Umbilical cord (tissue), 2 donors: Measurements from ENCODE around the gene KRTAP20-4. TPM values are rescaled to one million over a fixed set of nuclear protein-coding genes. Genes with fewer than 3 reads are reported as not detected.

Source experiments
- DNase-seq: peaks from one replicate; pipeline ENCODE4 v3.0.0-alpha.2; 2015; ENCODE audit warnings: low spot score
- total RNA-seq: library from RNA; depleted of rRNA; stranded (reverse); fragments of >200 nt; gene quantifications from one replicate; pipeline ENCODE4 v1.2.3, GENCODE V29; 2014; ENCODE audit warnings: low replicate concordance; ENCODE audit not compliant: insufficient read depth

The KRTAP20-4 gene
- total RNA-seq = not detected

DNA sequence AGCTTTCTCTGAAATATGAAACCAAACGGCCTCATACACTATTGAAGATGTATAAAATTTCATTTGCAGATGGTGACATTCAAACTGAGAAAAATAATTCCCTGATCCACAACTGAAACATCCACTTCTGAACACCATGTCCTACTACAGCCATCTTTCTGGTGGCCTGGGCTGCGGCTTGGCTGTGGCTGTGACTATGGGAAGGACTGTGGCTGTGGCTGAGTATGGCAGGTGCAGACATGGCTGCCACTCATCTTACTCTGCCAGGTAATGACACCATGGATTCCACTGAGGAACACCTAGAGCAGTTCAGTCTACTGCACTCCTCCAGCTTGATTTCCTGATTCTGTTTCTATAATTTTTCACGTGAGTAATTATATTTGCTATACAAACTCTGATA, at the start of gene KRTAP20-4:
Gene KRTAP20-4 (plus strand): TSS at position 106 of the 400 bp plus-strand sequence.
- no peak for DNase-seq

DNA sequence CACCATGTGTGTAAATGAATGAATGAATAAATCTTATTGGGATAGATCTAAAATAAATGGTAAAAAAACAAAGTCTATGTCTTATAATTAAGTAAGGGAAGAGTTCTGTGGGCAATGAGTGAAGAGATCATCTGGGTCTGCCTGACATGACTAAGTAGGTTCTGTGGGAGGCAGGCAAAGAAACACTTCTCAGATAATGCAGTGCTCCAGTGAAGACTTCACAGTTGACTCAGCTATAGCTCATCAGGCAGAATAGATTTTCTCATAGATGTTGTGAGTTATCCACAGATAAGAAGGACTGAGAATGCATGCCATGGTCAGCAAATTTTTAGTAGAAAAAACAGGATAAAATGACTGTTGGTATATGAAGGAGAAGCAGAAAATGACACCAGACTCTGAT, 42.7 kb upstream of the KRTAP20-4 start:
- no peak for DNase-seq

DNA sequence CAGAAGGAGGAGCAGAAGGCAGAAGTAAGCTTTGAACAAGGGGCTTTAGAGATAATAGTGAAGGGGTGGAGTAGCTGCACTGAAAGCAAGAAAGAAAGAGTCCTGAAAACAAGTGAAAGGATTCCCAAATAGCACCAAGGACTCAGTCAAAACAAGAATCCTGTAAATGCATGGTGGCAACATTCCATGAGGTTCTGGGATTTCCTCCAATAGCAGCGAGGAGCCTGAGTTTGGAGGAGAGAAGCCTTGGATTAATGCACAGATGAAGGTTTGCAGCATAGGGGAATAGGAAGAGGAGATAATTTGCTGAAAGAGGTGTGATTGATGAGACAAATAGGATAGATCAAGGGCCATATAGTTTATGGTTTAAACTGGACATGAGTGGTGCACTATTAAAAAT, 41.1 kb upstream of the KRTAP20-4 start:
- no peak for DNase-seq

DNA sequence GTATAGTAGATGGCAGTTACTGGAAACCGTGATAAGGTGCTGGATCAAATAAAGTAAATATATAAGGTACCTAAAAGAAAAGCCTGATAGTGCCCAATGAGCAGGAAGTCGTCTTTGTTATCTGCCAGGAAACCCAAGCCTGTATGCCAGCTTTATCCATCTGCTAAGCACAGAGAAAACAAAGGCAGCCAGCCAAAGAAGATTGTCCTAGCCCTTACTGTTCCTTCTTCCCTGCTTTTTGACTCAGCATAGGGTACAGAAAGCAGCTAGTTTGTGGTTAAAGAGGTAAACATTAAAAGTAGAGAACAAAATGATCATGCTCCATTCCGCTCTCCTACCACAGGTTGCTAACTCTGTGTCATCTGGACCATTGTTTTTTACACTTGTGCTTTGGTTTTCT, 40.3 kb upstream of the KRTAP20-4 start:
- no peak for DNase-seq

DNA sequence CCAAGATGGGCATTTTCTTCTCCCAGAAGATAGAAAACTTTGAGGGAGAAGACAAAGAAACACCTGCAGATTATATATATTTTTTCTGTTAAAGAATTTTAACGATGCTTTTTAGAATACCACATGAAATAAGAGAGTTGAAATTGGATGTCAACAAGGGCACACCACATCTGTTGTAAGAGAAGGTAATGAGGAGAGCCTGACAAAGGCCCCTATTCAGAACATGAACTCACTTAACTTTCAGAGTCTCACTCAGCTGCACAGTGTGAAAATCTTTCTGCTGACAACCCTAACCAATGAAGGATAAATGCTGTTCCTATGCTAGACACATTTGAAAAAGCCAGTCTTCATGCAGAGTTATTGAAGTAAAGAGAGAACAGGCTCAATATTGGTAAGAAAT, 37.6 kb upstream of the KRTAP20-4 start:
- no peak for DNase-seq

DNA sequence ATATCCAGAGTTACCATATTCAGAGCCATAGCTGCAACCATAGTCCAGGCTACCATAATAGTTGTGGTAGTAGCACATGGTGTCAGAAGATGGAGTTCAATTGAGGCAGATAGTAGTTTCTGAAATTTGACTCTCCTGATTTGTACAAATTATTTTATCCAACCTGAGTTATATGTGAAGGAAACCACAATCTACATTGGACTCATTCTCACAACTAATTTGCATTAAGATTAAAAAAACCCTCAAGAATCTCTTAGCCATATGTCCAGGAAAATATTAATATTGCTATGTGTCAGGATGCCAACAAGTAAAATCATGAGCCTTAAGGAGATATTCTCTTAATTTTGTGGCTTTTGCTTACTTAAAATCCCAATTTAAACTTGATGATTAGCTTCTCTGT, 30.1 kb upstream of the KRTAP20-4 start, which contains the start of gene KRTAP22-2:
Gene KRTAP22-2 (minus strand): TSS at position 101 of the 400 bp plus-strand sequence.
- DNase-seq = no peak

DNA sequence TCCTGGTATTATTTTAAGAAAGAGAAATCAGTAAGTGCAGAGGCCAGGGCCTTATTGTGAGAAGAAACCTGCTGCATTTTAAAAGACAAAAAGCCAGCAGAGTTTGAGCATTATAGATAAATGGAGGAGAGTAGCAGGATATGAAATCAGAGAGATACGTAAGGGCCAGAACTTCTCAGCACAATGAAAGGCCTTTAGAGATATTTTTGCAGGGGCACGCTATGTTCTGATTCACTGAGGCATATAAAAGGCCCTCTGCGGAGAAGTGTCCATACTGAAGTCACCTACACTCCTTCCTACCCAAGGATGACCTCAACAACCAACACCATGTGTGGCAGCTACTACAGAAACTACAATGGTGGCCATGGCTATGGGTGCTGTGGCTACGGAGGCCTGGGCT, 28.3 kb upstream of the KRTAP20-4 start, which contains the start of gene KRTAP6-3:
Gene KRTAP6-3 (plus strand): TSS at position 301 of the 400 bp plus-strand sequence. CDS start 6 bp downstream, at position 307.
- no peak for DNase-seq

DNA sequence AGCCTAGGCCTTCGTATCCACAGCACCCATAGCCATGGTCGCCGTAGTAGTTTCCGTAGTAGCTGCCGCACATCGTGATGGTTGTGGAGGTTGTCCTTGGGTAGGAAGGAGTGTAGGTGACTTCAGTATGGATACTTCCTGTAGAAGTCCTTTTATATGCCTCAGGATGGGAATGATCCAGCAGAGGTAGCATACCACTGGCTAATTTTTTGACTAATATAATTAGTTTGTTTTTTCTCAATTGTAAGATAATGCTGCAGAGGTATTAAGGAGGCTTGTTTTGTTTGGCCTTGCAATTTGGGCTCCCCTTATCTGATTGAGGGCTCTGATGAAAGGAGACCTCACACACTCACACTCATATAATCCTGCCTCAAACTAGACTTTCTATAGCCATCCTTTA, 21.6 kb upstream of the KRTAP20-4 start, which contains the start of gene KRTAP6-2:
Gene KRTAP6-2 (minus strand): TSS at position 101 of the 400 bp plus-strand sequence. CDS start 28 bp downstream, at position 73.
- no peak for DNase-seq

DNA sequence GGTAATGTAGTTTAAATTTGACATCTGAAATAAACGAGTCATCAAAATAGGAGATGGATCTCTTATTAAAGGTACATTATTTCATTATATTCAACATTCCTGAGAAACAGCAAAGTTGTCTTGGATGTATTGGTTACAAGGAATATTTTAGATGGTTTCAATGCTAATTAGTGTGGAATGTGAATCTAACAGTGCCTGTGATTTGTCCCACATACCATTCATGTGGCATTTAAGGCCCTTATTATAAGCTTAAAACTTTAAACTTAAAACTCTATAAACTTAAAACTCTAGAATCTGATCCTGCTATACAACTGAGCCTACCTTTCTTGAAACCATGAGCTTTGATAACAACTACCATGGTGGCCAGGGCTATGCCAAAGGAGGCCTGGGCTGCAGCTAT, 19.6 kb upstream of the KRTAP20-4 start, which contains the start of gene KRTAP22-1:
Gene KRTAP22-1 (plus strand): TSS at position 301 of the 400 bp plus-strand sequence.
- DNase-seq = no peak

DNA sequence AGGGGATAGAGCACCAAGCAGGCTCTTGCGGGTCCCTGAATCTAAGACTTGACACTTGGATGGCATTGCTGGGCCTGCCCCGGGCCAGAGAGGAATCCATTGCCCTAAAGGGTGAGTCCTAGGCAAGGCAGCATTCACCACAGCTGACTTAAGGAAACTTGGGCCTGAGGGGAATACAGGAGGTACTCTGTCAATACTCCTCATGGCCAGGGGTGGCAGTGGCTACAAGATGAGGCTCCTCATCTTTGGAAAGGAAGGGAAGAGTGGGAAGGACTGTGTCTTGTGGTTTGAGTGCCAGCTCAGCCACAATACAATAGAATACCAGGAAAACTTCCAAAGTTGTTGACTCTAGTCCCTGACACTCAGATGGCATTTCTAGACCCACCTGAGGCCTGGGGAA, 14.5 kb upstream of the KRTAP20-4 start:
- DNase-seq = no peak

DNA sequence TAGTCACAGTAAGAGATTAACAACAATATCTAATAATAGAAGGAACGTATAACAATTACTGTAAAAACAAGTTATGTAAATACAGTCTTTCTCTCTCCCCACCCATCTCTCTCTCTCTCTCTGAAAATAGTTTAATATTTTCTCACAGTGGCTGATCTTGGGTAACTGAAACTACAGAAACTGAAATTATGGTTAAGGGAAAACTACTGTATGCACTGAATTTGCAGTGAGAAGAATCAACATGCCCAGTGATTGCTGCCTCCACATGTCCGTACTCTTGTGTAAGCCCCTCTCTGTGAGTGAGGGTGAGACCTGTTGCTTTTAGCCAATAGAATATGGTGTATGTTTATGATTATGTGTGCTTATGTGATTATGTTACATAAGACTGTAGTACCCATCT, 8.3 kb upstream of the KRTAP20-4 start:
- DNase-seq = no peak

DNA sequence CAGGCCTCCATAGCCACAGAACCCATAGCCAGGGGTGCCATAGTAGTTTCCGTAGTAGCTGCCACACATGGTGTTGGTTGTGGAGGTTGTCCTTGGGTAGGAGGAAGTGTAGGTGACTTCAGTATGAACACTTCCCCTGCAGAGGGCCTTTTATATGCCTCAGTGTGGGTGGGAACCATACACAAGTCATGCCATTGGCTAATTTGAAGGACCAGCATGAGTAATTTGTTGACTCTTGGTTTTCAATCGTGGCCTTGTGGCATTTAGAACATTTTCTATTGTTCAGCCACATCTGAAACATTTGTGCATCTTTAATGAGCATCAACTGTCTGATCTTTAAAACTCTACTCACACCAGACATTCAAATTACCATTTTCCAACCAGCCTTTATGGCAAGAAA, 6.6 kb upstream of the KRTAP20-4 start, which contains the start of gene KRTAP6-1:
Gene KRTAP6-1 (minus strand): TSS at position 95 of the 400 bp plus-strand sequence. CDS start 26 bp downstream, at position 69.
- no peak for DNase-seq

DNA sequence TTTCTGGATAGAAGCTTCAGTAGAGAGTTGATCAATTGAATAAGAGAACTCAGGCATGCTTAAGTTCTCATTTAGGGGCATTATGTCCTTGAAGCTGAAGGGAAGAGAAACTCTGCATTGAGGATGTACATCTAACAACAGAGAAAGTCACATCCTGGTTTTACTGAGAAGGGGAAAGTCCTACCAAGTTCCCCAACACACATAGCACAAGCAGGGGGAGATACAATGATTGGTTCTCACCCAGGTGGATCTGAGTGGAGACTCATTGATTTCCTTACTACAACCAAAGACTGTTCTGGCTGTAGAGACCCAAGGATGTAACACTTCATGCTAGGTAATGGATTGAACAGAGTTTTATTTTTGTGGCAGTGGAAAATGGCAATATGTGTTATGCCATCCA, 5.2 kb upstream of the KRTAP20-4 start:
- no peak for DNase-seq

DNA sequence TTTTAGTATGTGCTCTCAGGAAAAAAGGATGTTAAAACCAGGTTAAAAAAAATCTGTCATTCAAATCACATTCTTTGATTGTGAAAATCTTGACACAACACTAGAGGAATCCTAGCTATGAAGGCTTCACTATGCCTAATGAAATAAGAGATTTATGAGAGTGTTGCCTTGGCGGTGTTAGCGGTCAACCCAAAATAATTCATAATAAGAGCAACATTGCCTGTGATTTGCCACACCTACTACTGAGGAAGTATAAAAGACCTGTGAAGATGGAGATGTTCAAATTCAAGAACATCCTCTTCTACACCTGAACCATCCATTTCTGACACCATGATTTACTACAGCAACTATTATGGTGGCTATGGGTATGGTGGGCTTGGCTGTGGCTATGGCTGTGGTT, 4.3 kb upstream of the KRTAP20-4 start, which contains the start of gene KRTAP20-1:
Gene KRTAP20-1 (plus strand): TSS at position 301 of the 400 bp plus-strand sequence. CDS start 30 bp downstream, at position 331.
- DNase-seq = no peak

DNA sequence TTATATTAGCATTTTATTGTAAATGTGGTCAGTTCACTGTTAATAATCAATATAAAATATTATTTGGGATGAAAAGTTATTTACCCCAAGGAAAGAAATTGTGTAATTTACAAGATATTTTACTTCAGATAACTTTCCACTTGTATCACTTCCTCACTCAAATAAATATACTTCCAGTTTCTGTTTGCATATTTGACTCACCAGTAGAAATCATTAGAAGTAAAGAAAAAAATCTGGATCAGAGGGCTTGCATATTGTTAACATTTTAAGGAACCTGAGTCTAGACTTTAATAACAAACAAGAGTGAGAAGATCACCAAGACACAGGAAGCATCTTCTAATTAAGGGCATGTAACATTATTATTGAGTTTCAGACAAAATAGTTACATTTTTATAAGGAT, 347 bp upstream of the KRTAP20-4 start:
- DNase-seq = no peak

DNA sequence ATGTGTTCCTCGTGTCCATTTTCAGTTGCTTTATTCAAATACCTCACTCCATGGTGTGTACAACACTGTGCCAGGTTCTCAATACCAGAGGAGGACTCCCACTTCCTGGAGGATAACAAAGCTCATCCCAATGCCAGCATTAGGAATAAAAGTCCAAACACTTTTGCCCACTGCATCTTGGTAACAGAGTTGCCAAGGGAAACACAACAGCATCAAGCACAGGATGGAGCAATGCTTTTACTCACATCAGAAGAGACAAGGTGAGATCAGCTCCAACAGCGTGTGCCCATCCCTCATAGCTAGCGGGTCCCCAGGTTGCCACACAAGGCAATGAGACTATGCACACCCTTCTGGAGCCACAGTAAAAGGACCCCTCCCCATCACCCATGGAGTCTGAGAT, 2.9 kb downstream of the KRTAP20-4 start:
- DNase-seq = no peak

DNA sequence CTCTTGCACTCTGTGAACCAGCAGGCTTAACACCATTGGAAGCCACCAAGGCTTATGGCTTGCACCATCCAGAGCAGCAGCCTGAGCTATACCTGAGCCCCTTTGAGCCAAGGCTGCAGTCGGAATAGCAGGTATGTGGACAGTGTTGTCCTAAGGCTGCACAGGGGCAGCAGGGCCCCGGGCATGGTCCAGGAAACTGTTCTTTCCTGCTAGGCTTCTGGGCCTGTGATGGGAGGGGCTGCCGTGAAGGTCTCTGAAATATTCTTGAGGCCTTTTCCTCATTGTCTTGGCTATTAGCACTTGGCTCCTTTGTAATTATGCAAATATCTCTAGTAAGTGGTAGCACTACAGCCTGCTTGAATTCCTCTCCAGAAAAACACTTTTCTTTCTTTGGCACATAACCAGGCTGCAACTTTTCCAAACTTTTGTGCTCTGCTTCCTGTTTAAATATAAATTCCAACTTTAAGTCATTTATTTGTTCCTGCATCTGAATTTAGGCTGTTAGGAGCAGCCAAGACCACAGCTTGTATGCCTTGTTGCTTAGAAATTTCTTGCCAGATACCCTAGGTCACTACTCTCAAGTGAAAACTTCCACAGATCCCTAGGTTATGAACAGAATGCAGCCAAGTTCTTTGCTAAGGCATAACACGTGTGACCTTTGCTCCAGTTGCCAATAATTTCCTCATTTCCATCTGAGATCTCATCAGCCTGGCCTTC, 5.2 kb downstream of the KRTAP20-4 start:
- DNase-seq = no peak

DNA sequence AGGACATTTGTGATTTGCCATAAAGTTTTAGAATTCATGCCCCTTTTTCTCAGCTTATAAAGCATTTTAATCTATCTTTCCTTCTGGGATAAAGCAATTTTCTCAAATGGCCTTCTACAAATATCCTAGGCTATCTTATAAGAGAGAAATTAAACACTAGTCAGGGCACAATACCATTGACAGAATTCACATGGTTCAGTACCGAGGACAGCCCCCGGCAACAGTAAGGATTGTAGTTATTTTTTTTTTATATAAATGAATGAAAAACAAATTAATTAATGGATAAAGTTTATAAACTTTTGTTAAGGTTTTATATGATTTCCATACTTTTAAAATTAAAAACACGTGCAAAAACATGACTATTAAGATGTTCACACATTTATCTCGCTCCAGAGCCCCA, 7.7 kb downstream of the KRTAP20-4 start:
- DNase-seq = no peak

DNA sequence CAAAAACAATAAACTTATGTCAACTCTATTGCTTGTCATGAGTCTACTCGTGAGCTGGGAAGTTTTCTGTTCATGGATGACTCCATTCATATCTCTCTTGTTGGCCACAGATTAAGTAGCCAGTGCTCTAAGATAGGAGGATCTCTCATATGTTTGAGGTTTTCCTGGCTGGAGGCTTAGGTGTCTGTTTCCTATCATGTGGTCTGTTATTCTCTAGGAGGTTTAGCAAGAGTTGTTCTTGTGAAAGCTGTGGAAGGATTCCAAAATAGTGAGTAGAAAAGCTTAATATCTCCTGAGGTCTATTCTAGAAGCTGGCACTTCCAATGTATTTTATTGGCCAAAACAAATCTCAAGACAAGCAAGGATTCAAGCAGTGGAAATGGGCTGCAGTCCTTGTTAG, 8.8 kb downstream of the KRTAP20-4 start:
- peak; percentile 69 for DNase-seq

DNA sequence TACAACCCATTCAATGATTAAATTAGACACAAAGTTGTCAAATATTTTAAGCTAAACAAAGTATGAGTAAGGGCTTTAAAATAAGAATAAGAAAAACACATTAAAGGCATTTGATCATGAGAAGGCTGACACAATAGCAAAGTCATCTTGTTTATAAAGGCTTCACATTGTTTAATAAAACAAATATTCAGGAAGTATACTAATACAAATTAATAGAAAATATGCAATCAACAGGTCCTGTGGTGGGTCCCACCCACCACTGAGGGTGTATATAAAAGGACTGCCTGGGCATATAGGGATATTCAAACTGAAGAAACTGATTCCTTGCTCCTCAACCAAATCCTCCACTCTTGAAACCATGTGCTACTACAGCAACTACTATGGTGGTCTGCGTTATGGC, 14.5 kb downstream of the KRTAP20-4 start, which contains the start of gene KRTAP20-2:
Gene KRTAP20-2 (plus strand): TSS at position 301 of the 400 bp plus-strand sequence. CDS start 58 bp downstream, at position 359.
- DNase-seq = no peak

DNA sequence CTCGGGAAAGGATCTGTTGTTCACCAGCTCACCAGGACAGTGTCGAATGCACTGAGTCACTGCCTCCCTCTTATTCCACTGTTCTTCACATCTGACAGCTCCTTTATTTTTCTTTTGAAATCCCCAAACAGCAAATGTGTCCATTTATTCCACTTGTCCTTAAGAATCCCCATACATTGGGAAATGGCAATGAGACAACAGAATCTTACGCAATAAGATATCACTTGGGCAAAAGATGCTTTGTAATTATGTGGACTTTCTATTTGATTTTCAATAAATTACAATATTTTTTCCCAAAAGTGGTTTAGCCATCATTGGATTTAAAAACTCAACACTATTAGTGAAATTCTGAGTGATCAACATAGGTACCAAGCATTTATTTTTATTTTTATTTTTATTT, 18.3 kb downstream of the KRTAP20-4 start:
- DNase-seq = no peak

DNA sequence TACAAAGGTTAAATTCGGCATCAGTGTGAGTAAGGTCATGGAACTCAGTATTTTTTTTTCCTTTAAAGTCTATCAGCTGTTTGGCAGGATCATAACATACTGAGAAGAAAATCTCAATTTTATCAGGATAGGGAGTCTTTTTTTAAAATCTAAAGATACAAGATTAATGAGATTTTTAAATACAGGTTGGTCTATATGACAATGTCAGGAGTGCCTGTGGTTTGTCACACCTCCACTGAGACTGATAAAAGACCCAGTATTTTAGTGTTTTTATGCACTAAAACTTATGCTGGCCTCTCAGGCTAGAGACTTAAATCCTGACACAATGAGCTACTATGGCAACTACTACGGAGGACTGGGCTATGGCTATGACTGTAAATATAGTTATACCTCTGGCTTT, 22.1 kb downstream of the KRTAP20-4 start, which contains the start of gene KRTAP20-3:
Gene KRTAP20-3 (plus strand): TSS at position 301 of the 400 bp plus-strand sequence.
- no peak for DNase-seq

DNA sequence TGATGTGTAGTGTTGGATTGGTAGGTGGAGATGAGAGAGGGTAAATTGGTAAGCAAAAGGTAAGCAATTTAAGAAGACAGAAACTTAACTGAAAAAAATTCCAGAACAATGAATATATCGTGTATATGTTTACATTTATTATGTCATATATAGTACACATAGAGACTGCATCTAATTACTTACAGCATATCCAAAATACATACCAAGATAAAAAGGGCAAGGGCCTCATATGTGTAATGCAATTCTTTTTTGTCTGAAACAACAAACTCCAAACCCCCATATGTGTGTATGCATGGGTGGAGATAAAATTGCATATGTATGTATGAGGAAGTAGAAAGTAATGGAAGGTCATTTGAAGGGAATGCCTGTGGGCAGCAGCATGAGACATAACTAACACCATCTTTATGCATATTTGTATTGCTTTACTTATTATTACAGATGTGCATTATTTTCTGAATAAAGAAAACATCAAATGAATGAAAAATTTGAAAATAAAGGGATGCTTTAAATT, 26.5 kb downstream of the KRTAP20-4 start:
- no peak for DNase-seq
